ENCODE measurements around the gene GBX2. TPM values are rescaled to one million over a fixed set of nuclear protein-coding genes. Genes with fewer than 3 reads are reported as not detected.

The GBX2 gene
- total RNA-seq (2014; rRNA removed), result 0.40 TPM in 1 of 2 replicates, not detected in the other
- polyA plus RNA-seq (2012), result 1.2 TPM

- no peak for DNase-seq (ENCODE audit: low read depth)
These were observed at the start of gene GBX2 for GRCh38 chr2:236168110-236169080. Gene GBX2, minus strand, starts transcription at chr2:236168386. Its CDS starts 415 bp downstream, at chr2:236167971.

GRCh38 chr2:236217926-236218325, 49.7 kb upstream of the GBX2 start:
- DNase-seq (ENCODE audit: low read depth), result no peak

- DNase-seq (ENCODE audit: low read depth), result no peak
These were observed 48.5 kb upstream of the GBX2 start for GRCh38 chr2:236216711-236217110.

- DNase-seq (ENCODE audit: low read depth), result no peak
These were observed 47.7 kb upstream of the GBX2 start for GRCh38 chr2:236215761-236216333.

GRCh38 chr2:236215196-236215595, 47.0 kb upstream of the GBX2 start:
- DNase-seq (ENCODE audit: low read depth), result no peak

GRCh38 chr2:236214376-236214995, 46.3 kb upstream of the GBX2 start:
- DNase-seq (ENCODE audit: low read depth), result no peak

- no peak for DNase-seq (ENCODE audit: low read depth)
These were observed 43.1 kb upstream of the GBX2 start for GRCh38 chr2:236211296-236211695.

- no peak for DNase-seq (ENCODE audit: low read depth)
These were observed 42.4 kb upstream of the GBX2 start for GRCh38 chr2:236210536-236210935.

- no peak for DNase-seq (ENCODE audit: low read depth)
These were observed 41.8 kb upstream of the GBX2 start for GRCh38 chr2:236209996-236210395.

GRCh38 chr2:236209535-236209934, 41.3 kb upstream of the GBX2 start:
- no peak for DNase-seq (ENCODE audit: low read depth)

GRCh38 chr2:236208019-236208926, 40.1 kb upstream of the GBX2 start:
- no peak for DNase-seq (ENCODE audit: low read depth)

GRCh38 chr2:236207472-236207871, 39.3 kb upstream of the GBX2 start:
- DNase-seq (ENCODE audit: low read depth), result no peak

- no peak for DNase-seq (ENCODE audit: low read depth)
These were observed 37.9 kb upstream of the GBX2 start for GRCh38 chr2:236205867-236206645.

GRCh38 chr2:236204953-236205352, 36.8 kb upstream of the GBX2 start:
- no peak for DNase-seq (ENCODE audit: low read depth)

GRCh38 chr2:236200378-236200777, 32.2 kb upstream of the GBX2 start:
- DNase-seq (ENCODE audit: low read depth), result no peak

GRCh38 chr2:236196366-236196765, 28.2 kb upstream of the GBX2 start:
- DNase-seq (ENCODE audit: low read depth), result no peak

GRCh38 chr2:236195726-236196125, 27.5 kb upstream of the GBX2 start:
- DNase-seq (ENCODE audit: low read depth), result no peak

- no peak for DNase-seq (ENCODE audit: low read depth)
These were observed 26.6 kb upstream of the GBX2 start for GRCh38 chr2:236194786-236195185.

GRCh38 chr2:236193026-236193425, 24.8 kb upstream of the GBX2 start:
- DNase-seq (ENCODE audit: low read depth), result no peak

GRCh38 chr2:236190674-236191073, 22.5 kb upstream of the GBX2 start:
- DNase-seq (ENCODE audit: low read depth), result no peak

GRCh38 chr2:236184701-236185100, 16.5 kb upstream of the GBX2 start:
- no peak for DNase-seq (ENCODE audit: low read depth)

Data from LHCN-M2 (cell line).